GM23248 (cell line): ENCODE measurements around the gene KIAA1549.

Source experiments
- EZH2 ChIP-seq: fragments of 200-600 bp; sonication (generic); IDR thresholded peaks from 2 replicates; pipeline ENCODE4 v1.6.1; 2018; ENCODE audit warnings: antibody characterized with exemption, mild to moderate bottlenecking; ENCODE audit not compliant: insufficient read depth, poor library complexity, severe bottlenecking
- EZH2phosphoT487 ChIP-seq: fragments of 200-600 bp; sonication (generic); IDR thresholded peaks from 2 replicates; pipeline ENCODE4 v1.6.1; 2018; ENCODE audit warnings: antibody characterized with exemption, moderate library complexity, mild to moderate bottlenecking, low read depth; ENCODE audit not compliant: insufficient read depth

GRCh38 chr7:138895679-138896078 is 85.5 kb downstream of the KIAA1549 start:
- no peak for TF ChIP-seq EZH2phosphoT487
- TF ChIP-seq EZH2, result no peak
